ENCODE data around the gene ATXN7L1.
"Not testable (repeated sequence)": the region's sequence is repeated elsewhere in the genome, so short reads cannot be mapped to it uniquely, and the experiment has no call there.

Gene ATXN7L1

DNA sequence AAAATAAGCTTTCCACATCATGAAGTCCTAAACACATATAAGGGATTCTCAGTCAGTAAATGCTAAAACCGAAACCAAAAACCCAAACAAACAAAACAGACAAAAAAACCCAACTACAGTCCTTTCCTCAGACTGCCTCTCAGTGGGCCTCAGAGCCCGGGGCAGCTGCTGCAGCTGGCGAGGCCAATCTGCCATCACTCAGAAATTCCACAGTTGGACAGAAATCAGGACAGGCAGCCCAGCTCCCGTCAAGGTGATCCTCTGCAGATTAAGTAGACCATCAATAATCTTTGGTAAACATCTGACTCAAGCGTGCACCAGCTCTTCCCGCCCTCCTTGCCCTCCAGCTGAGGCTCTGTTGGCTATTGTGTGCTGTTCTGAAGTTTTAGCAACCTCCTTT, 142.2 kb downstream of the ATXN7L1 start:
- DNase-seq: peak; percentile 84

GRCh38 chr7:105731042-105731441, 145.4 kb downstream of the ATXN7L1 start:
- no peak for DNase-seq

- no peak for DNase-seq
Observed at GRCh38 chr7:105728028-105728427, 148.4 kb downstream of the ATXN7L1 start.

DNA sequence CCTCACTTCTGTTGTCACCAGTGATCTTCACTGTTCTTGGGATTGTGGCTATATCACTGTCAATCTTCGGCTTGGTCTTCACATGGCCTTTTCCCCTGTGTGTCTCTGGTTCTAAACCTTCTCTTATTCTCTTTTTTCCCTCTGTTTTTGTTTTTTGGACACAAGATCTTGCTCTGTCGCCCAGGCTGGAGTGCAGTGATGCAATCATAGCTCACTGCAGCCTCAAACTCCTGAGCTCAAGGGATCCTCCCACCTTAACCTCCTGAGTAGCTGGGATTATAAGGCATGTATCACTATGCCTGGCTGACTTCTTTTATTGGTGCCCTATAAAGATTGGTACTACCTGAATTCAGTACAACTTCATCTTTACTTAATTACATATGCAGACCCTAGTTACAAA, 151.7 kb downstream of the ATXN7L1 start:
- DNase-seq: no peak

- peak; percentile 52 for DNase-seq
Observed at GRCh38 chr7:105723572-105723971, 152.8 kb downstream of the ATXN7L1 start.

GRCh38 chr7:105721571-105722104, 154.8 kb downstream of the ATXN7L1 start:
- no peak for DNase-seq

DNA sequence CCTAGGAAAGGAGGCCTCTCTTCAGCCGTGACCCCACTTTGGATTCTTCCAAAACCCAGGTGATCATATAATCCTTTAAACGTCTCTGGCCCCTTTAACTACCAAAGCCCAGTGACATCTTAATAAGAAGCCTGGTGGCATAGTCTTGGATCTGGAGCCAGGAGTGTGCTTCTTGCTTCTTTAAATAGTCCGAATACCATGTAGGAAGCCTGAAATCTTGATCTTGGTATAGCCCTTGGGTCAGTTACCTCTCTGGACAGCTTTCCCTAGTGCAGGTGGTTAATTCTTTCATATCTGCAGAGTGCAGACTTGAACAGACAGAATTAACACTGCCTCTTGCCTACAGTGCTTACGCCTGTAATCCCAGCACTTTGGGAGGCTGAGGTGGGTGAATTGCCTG, 156.5 kb downstream of the ATXN7L1 start:
- DNase-seq: no peak

GRCh38 chr7:105719395-105719794, 157.0 kb downstream of the ATXN7L1 start:
- DNase-seq: no peak

- DNase-seq: no peak
Observed at GRCh38 chr7:105718511-105718925, 157.9 kb downstream of the ATXN7L1 start.

DNA sequence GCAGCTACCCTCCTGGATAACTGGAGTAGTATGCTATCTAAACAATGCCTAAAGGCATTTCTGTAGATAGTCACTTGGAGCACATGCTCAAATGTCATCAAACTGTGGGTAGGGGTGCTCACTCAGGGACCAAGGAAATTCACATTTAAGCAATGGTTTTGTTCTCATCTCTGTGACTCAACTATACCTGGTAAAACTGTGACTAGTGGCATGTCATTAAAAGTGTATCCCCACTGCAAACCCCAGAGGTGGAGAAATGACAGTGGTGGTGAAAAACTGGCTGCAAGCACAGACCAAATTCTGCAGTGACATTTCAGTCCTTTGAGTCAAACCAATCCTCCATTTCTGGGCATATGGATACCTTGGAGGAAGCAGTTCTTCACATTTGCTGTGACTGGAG, 160.9 kb downstream of the ATXN7L1 start:
- no peak for DNase-seq

- DNase-seq: no peak
Observed at GRCh38 chr7:105713488-105714465, 162.6 kb downstream of the ATXN7L1 start.

DNA sequence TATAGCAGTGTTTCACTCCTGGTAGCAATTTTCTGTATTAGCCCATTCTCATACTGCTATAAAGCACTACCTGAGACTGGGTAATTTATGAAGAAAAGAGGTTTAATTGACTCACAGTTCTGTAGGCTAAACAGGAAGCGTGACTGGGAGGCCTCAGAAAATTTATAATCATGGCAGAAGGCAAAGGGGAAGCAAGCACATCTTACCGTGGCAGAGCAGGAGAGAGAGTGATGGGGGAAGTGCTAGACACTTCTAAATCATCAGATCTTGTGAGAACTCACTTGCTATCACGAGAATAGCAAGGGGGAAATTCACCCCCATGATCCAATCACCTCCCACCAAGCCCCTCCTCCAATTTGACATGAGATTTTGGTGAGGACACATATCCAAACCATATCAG, 163.5 kb downstream of the ATXN7L1 start:
- no peak for DNase-seq

- DNase-seq: peak; percentile 34
Observed at GRCh38 chr7:105711726-105712402, 164.5 kb downstream of the ATXN7L1 start.

GRCh38 chr7:105710720-105711119, 165.7 kb downstream of the ATXN7L1 start:
- not testable (repeated sequence) for DNase-seq

- DNase-seq: no peak
Observed at GRCh38 chr7:105708763-105709080, 167.7 kb downstream of the ATXN7L1 start.

DNA sequence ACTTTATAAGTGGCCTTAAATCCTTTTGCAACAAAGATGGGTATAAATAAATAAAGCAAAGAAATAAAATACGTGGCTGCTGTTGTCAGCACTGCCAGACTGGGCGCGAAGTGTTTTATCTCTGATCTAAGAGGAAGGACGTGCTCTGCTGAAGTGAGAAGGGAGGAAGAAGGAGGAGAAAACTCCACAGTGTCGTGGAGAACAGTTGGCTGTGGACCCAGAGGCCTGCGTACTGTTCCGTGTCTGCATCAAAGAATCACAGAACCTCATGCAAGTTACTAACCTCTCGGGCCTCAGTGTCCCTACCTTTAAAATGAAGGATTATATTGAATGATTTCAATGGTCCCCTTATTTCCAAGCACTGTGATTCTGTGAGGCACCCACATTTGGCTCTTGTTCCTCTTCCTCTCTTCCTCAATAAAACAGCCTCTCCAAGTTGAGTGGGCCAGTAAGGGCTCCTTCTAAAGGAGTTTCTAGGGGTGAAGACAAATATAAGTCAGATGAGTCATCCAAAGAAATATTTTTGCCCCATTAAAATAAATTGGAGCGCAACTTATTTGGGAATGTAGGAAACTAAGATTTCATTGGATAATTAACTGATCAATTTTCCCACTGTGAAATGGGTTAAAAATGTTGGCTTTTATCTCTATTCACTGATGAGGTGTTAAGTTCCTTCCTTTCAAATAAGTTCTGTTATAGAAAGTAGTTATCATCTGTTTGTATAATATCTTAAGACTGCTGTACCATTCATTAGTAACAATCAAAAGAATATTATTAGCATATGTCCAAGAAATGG, 168.2 kb downstream of the ATXN7L1 start:
- DNase-seq: no peak

DNA sequence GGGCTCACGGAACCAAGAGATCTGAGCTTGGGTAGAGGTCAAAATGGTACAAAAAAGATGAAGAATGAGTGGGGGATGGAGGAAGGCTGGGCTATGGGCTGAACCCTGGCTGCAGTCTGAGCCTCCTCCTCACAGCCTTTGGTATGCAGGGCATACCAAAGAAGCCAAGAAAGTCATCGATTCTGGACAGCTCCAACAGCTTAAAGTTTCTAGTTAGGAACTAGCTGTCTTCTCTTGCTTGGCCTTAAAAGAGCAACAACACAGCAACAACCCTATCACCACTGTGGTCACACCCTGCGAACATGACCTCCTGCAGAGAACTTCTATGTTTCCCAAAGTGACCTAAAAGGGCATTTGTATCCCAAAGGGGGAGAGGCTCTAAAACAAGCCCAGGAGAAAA, 169.0 kb downstream of the ATXN7L1 start:
- DNase-seq: no peak

DNA sequence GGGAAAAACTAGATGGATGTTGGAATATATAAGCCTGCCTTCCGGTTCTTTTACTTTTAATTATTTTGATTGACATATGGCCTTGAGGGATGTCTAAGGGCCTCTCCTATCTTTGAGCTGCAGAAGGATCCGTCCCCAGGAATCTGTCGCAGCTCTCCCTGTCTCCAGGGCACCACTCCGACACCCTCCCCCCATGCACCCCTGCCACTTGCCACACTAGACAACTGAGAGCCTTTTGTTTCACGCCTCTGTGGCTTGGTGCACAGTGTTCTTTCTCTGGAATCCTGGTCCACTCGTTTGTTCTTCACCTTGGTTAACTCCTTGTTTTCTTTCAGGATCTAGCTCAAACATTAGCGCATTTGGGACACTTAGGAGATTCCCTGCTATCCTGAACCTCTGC, 171.0 kb downstream of the ATXN7L1 start:
- no peak for DNase-seq

DNA sequence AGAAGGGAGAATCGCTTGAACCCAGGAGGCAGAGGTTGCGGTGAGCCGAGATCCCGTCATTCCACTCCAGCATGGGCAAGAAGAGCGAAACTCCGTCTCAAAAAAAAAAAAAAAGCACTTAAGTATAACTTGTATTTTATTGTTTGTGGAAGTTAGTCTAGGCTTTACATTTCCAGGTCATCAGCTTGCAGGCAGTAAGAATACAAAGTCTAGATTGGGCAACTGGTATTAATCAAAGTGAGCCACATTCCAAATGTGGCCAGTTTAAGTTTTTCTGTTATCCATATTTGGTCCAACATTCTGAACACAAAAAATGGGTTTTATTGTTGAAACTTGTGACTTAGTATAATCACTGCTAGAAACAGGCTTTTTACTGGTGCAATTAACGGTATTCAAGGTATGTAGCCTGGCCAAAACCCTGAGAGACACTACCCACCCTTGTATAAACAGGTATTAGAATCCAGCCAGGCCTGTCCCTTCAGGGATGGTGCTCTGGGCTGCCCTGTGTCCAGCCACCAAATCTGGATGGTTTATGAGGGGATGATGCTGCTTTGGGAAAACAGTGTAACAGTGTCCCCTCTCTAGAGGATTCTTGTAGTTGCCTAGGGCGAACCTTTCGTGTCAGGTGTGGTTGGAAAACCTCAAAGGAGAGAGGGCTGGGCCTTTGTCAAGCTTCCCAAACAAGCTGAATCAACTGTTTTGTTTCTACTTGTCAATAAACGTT, 173.0 kb downstream of the ATXN7L1 start:
- no peak for DNase-seq

DNA sequence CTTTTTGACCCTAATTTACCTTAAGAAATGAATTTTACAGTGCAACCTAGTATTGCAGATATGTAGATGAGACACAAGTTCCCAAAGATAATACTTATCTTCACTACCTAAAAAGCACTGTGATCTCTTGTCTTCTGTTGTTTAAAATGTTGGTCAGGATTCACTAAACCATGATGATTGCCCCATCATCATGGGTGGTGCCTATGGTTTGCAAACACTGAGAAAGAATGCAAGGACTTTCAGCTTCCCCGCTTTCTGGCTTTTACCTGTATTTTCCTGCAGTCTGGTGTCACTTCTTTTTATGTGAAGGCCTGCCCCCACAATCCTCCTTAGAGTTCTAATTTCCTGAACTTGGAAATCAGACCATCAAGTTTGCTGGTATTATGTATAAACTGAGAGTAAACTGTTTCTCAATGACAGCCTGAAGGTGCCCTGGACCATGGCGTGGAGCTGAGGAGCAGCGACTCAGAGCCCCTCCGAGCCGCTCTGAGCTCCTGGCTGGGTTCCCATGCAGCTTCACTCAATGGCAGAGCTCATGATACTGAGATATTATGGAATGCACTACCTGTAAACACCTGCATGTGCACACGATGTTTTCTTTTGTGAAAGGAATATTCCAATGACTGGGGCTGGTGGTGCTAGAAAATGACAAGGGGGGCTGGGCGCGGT, 176.7 kb downstream of the ATXN7L1 start:
- no peak for DNase-seq

GRCh38 chr7:105698531-105698930, 177.9 kb downstream of the ATXN7L1 start:
- no peak for DNase-seq

DNA sequence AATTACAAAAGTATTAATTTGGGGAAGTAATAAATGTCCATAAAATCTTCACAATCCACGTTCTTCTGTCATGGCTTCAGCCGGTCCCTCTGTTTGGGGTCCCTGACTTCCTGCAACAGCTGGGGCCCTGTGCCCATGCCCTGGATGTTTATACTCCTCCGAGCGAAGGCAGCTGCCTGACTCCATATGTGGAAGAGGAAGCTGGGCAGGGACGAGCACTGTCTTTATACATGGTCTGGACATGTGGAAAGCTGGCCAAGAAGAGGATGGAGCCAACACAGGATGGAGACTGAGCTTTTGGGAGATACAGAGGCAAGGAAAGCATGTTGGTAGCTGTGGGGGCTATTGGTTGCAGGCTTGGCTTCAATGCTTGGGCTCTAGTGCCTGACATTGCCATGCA, 178.6 kb downstream of the ATXN7L1 start:
- no peak for DNase-seq
